WTC11 (cell line): ENCODE data around the gene ZMIZ1. TPM values are rescaled to one million over a fixed set of nuclear protein-coding genes. Genes with fewer than 3 reads are reported as not detected.
A peak's percentile ranks its signal among the peaks of the same experiment; 100 is the strongest.

Experiments used
- ATAC-seq: fragments of 200-7000 bp; cut with Tn5 transposase; 2 replicates; pipeline ENCODE4 v1.10.0; 2021; ENCODE audit warnings: mild to moderate bottlenecking, moderate library complexity
- CTCF ChIA-PET: fragments of 300-600 bp; sonication (Branson Sonifier 250); formaldehyde crosslinking; loops from one replicate; lab custom pipeline; 2021; ENCODE audit warnings: antibody characterized with exemption; lab: Charles Lee
- POLR2A ChIA-PET: fragments of 350-600 bp; sonication (Branson Sonifier 250); formaldehyde crosslinking; loops from one replicate; lab custom pipeline; 2021; ENCODE audit warnings: antibody characterized with exemption; lab: Charles Lee
- DNase-seq: peaks from one replicate; pipeline ENCODE4 v3.0.0; 2021; ENCODE audit warnings: low spot score
- H3K27ac Mint-ChIP-seq: 2 replicates; pipeline ENCODE4 v1.8.0; 2021; ENCODE audit warnings: mixed read lengths
- H3K27me3 Mint-ChIP-seq: 2 replicates; pipeline ENCODE4 v1.8.0; 2021; ENCODE audit warnings: low read depth, mild to moderate bottlenecking, moderate library complexity, mixed read lengths
- H3K36me3 Mint-ChIP-seq: 2 replicates; pipeline ENCODE4 v1.8.0; 2021; ENCODE audit warnings: mixed read lengths
- H3K4me1 Mint-ChIP-seq: 2 replicates; pipeline ENCODE4 v1.8.0; 2022; ENCODE audit warnings: mixed read lengths
- H3K4me3 Mint-ChIP-seq: 2 replicates; pipeline ENCODE4 v1.8.0; 2021; ENCODE audit warnings: mild to moderate bottlenecking, moderate library complexity, mixed read lengths
- H3K9me3 Mint-ChIP-seq: 2 replicates; pipeline ENCODE4 v1.8.0; 2021; ENCODE audit warnings: mixed read lengths
- ARID4B ChIP-seq: sonication (generic); formaldehyde crosslinking; IDR thresholded peaks from 2 replicates; pipeline ENCODE4 v1.8.0; 2023; ENCODE audit warnings: missing genetic modification reagents, mild to moderate bottlenecking, borderline replicate concordance
- ATF2 ChIP-seq: sonication (generic); formaldehyde crosslinking; IDR thresholded peaks from 2 replicates; pipeline ENCODE4 v1.8.1; 2022; ENCODE audit warnings: low read depth, missing genetic modification reagents, borderline replicate concordance
- JUN ChIP-seq: sonication (generic); formaldehyde crosslinking; IDR thresholded peaks from 2 replicates; pipeline ENCODE4 v1.8.0; 2023; ENCODE audit warnings: mild to moderate bottlenecking, missing genetic modification reagents
- PREB ChIP-seq: sonication (generic); formaldehyde crosslinking; IDR thresholded peaks from 2 replicates; pipeline ENCODE4 v1.8.1; 2022; ENCODE audit warnings: mild to moderate bottlenecking, missing genetic modification reagents, moderate library complexity, borderline replicate concordance
- PRRX2 ChIP-seq: fragments of 250-450 bp; sonication (Bioruptor Pico); IDR thresholded peaks from 2 replicates; pipeline ENCODE4 v1.8.0; 2021; ENCODE audit warnings: mild to moderate bottlenecking
- ZNF219 ChIP-seq: sonication (generic); formaldehyde crosslinking; IDR thresholded peaks from 2 replicates; pipeline ENCODE4 v1.8.0; 2023; ENCODE audit warnings: missing genetic modification reagents, mild to moderate bottlenecking, borderline replicate concordance
- total RNA-seq: library from RNA; stranded (reverse); gene quantifications from 3 replicates; pipeline ENCODE4 v1.2.3, GENCODE V29; 2021
- TF ChIP-seq, protein P1 (sequence below): sonication (generic); formaldehyde crosslinking; IDR thresholded peaks from 2 replicates; pipeline ENCODE4 v1.8.0; 2022; ENCODE audit warnings: missing genetic modification reagents

Gene ZMIZ1
- total RNA-seq, 1 experiment from 2014 or later = 44.4 TPM

- no peak overlapping the region for H3K27ac Mint-ChIP-seq
- peaks cover 5% of the 10 kb centered on the region for H3K27me3 Mint-ChIP-seq
- H3K4me3 Mint-ChIP-seq = no peak overlapping the region
- TF ChIP-seq ATF2 (CRISPR knock-in tag) = no peak
- TF ChIP-seq, all 79 proteins: peak for 0
- Mint-ChIP-seq H3K4me1 (peaks cover 27% of the 10 kb centered on the region), H3K36me3 (no peaks in the 10 kb centered on the region), H3K9me3 (no peaks in the 10 kb centered on the region)
- DNase-seq (no peak), ATAC-seq (peak; percentile 23)
- ChIA-PET POLR2A (no interaction called here), CTCF (interaction anchor here (0.5 kb wide), 1 partner anchor 156 kb away, joined by 4 read pairs; no protein-coding TSS in a partner anchor)
These were observed 23.1 kb upstream of the ZMIZ1 start for GRCh38 chr10:79045566-79046175.

- DNase-seq = peak; percentile 5
- TF ChIP-seq ARID4B (CRISPR knock-in tag) = no peak
- POLR2A ChIA-PET = no interaction called here
- no peaks in the 10 kb centered on the region for H3K9me3 Mint-ChIP-seq
- ATAC-seq = no peak
- CTCF ChIA-PET = interaction anchor here (0.5 kb wide), 1 partner anchor 155 kb away, joined by 4 read pairs; no protein-coding TSS in a partner anchor
- no peak overlapping the region for H3K27ac Mint-ChIP-seq
- H3K4me1 Mint-ChIP-seq = peaks cover 34% of the 10 kb centered on the region
- no peaks in the 10 kb centered on the region for H3K36me3 Mint-ChIP-seq
- H3K4me3 Mint-ChIP-seq = no peak overlapping the region
- H3K27me3 Mint-ChIP-seq = peaks cover 5% of the 10 kb centered on the region
These were observed 22.4 kb upstream of the ZMIZ1 start for GRCh38 chr10:79046326-79046725.

DNA sequence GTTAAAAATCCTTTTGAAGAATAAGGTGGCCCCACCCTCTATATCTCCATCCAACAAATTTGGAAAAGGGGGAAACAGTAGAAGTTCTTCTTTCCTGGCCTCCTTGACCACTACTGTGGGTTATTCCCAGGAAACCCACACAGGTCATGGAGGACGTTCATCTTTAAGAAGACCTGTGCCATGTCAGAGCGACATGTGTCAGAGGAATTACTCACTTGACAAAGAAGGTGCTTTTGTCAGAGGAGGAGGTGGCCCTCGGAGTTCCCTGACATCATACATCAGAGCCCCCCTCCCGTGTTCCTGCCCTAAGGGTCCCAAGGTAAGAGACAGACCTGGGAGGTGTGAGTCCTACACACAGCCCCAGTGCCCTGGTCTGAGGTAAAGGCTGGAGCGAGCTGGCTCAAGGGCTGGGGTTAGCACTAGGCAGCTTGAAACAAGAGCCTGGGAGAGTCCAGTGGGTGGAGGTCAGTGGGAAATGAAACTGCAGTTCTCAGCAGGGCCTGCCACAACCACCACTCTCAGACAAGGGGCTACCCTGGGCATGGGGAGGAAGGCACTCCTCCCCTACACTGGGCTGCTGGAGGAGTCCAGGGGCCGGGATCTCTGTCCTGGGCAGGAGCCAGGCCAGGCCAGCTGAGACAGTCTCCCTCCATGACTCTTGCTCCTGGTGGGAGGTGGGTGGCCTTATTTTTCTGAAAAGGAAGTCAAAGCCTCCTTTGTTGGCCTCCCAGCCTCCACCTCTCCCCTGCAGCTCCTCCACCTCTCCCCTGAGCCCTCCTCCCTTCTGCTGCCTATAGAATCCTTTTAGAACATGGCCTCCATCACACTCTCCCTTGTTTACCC is 21.8 kb upstream of the ZMIZ1 start:
- ATAC-seq (no peak), DNase-seq (no peak)
- H3K9me3 Mint-ChIP-seq = no peaks in the 10 kb centered on the region
- peaks cover 40% of the 10 kb centered on the region for H3K4me1 Mint-ChIP-seq
- H3K4me3 Mint-ChIP-seq = no peak overlapping the region
- no peak overlapping the region for H3K27ac Mint-ChIP-seq
- POLR2A ChIA-PET = no interaction called here
- no peak for TF ChIP-seq ZNF219 (CRISPR knock-in tag)
- TF ChIP-seq JUN (CRISPR knock-in tag) = no peak
- TF ChIP-seq PREB (CRISPR knock-in tag) = no peak
- TF ChIP-seq, protein P1, sequence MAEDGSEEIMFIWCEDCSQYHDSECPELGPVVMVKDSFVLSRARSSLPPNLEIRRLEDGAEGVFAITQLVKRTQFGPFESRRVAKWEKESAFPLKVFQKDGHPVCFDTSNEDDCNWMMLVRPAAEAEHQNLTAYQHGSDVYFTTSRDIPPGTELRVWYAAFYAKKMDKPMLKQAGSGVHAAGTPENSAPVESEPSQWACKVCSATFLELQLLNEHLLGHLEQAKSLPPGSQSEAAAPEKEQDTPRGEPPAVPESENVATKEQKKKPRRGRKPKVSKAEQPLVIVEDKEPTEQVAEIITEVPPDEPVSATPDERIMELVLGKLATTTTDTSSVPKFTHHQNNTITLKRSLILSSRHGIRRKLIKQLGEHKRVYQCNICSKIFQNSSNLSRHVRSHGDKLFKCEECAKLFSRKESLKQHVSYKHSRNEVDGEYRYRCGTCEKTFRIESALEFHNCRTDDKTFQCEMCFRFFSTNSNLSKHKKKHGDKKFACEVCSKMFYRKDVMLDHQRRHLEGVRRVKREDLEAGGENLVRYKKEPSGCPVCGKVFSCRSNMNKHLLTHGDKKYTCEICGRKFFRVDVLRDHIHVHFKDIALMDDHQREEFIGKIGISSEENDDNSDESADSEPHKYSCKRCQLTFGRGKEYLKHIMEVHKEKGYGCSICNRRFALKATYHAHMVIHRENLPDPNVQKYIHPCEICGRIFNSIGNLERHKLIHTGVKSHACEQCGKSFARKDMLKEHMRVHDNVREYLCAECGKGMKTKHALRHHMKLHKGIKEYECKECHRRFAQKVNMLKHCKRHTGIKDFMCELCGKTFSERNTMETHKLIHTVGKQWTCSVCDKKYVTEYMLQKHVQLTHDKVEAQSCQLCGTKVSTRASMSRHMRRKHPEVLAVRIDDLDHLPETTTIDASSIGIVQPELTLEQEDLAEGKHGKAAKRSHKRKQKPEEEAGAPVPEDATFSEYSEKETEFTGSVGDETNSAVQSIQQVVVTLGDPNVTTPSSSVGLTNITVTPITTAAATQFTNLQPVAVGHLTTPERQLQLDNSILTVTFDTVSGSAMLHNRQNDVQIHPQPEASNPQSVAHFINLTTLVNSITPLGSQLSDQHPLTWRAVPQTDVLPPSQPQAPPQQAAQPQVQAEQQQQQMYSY (CRISPR knock-in tag) = peak; percentile 64; the same call in 1 of the 2 replicates
- TF ChIP-seq PRRX2 (CRISPR knock-in tag) = no peak
- CTCF ChIA-PET = no interaction called here
- H3K27me3 Mint-ChIP-seq = peaks cover 5% of the 10 kb centered on the region
- no peaks in the 10 kb centered on the region for H3K36me3 Mint-ChIP-seq
